GM21360 (cell line): ENCODE measurements around the gene TCF7.
A peak's percentile ranks its signal among the peaks of the same experiment; 100 is the strongest.

Experiments
- ATAC-seq: cut with Tn5 transposase; IDR thresholded peaks from one replicate; pipeline ENCODE4 v1.9.1; 2021; ENCODE audit warnings: mild to moderate bottlenecking, moderate library complexity; ENCODE audit not compliant: unreplicated experiment

TCF7 gene

DNA sequence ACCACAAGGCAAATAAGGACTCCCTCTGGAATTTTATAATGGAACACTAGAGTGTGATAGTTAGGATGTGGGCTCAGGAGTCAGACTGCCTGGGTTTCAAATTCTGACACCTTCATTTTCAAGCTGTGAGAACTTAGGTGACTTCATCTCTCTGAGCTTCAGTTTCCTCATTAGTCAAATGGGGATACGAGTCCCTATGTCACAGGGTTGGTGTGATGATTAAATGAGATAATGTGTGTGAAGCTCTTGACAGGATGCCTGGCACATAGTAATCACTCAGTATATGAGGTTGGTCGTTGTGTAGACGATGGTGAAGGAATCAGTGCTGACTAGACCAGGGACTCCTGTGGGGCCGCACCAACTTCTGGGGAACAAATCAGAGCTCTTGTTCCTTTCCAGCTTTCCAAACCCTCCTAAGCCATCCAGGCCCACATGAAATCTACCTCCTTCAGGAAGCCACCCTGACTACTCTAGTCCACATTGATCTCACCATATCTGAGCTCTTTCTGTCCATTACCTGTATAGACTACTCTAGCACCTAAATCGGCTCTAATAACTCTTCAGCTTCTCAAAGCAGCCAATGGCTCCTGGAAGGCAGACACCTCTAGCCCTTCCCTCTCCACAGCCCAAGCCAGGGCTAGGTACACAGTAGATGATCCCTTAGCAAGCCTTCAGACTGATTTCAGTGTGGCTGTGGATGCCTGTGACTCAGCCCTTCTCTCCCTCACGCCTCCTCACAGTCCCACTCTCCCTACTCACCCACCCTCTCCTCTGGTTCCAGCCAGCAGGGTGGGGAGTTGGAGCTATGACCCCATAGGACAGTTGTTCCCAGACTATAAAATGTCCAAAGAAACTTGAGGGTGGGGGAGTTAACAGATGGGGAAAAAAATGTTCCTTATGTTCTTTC lies 2.5 kb upstream of the TCF7 start:
- ATAC-seq = no peak

DNA sequence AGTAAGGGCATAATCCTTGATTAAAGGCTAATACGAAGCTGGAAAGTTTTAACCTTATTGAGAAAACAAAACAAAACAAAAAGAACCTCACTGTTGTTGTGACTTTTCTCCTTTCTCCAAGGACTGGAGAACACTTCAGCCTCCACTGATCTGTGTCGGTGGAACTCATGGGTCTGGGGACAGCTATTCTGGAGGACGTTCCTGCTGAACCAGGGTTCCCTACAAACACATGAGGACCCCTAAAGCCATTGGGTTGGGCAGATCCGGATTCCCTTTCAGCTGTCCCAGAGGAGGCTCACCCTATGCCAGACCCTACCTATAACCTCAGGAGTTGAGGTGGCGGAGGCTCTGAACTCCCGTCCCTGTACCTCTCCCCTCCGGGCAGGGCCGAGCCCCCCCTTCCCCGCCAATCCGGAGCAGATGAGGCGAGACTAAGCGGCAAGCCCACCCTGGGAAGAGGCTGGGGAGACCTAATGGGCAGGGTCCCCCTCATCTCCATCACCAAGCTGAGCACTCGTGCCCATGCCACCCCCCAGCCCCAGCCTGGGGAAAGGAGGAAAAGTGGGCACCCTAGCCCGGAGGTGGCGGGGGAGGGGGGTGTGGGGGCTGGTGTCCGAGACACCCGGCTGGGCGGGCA lies 1.6 kb upstream of the TCF7 start:
- no peak for ATAC-seq

DNA sequence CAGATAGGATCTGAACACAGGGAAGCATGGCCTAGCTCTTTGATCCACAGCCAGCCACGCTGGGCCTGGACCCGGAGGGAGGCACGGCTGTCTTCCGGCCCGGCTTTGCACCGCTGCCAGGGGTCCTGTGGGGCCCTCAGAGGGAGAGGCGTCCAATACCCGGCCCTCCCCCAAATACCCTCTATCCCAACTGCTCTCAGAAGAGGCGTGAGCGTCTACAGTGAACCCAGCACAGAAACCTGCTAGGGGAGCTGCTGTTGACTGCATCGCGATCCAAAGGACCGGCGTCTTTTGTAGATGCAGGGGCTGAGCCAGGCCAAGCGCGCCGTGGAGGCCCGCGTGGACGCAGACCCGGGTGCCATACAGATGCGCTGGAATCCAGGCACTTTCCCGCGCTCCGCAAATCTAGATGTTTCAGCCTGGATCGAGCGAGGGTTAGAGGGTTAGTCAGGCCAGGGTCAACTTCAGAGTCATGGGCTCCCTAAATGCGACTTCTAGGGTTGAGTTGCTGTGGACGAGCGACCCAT lies 1.1 kb upstream of the TCF7 start:
- no peak for ATAC-seq

DNA sequence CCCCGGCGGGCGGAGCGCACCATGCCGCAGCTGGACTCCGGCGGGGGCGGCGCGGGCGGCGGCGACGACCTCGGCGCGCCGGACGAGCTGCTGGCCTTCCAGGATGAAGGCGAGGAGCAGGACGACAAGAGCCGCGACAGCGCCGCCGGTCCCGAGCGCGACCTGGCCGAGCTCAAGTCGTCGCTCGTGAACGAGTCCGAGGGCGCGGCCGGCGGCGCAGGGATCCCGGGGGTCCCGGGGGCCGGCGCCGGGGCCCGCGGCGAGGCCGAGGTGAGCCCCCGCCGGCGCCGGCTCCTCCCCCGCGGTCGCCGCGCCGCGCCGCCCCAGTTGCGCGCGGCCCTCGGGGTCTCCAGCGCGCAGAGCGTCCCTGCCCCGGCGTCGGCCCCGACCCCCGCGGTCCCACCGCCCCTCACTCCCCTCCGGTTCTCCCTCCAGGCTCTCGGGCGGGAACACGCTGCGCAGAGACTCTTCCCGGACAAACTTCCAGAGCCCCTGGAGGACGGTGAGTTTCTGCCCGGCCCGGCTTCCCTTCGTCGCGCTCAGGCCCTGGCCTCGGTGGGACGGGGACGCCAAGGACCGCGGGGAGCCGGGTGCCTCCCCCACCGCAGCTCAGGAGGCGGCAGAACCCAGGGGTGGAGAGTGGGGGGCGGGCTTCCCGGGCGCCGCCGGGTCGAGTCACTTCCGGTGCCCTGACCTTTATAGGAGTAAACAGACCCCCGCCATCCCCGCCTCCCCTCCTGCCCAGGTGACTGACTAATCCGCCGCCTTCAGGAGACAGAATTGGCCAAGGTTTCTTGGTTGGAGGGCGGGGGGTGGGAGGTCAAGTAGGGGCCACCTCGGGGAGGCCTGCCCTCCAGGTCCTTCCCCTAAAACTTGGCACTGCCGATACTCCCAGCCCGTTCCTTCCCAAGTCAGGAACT lies 665 bp downstream of the TCF7 start:
- ATAC-seq = peak; percentile 18

DNA sequence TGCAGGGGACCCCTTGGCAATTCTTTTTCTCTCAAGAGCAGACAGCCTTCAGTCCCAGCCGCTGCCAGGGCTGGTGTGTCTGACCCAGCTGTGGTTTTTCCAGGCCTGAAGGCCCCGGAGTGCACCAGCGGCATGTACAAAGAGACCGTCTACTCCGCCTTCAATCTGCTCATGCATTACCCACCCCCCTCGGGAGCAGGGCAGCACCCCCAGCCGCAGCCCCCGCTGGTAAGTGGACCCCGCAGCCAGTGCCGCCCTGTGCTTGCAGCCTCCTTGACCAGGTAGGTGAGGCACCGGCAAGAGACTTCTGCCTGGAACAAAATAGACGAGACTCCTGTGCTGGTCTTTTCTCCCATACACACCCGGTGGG lies 1.3 kb downstream of the TCF7 start:
- no peak for ATAC-seq

DNA sequence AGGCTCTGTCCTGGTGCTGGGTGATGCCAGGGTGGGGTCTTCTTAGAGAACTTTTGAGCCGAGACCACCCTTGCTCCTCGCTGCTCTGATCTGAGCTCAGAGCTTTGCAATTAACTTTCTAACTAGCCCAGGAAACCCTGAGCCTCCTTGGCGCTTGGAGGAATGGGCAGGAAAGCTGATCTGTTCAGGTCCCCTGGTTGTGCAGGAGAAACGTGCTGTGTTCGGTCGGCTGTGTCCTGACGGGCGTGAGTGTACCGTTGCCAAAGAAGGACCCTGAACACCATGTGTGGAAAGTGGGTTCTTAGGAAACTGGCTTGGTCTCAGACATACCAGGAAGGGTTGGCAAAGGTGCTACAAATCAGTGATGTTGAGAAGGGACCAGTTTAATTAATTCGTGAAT lies 1.8 kb downstream of the TCF7 start:
- no peak for ATAC-seq

DNA sequence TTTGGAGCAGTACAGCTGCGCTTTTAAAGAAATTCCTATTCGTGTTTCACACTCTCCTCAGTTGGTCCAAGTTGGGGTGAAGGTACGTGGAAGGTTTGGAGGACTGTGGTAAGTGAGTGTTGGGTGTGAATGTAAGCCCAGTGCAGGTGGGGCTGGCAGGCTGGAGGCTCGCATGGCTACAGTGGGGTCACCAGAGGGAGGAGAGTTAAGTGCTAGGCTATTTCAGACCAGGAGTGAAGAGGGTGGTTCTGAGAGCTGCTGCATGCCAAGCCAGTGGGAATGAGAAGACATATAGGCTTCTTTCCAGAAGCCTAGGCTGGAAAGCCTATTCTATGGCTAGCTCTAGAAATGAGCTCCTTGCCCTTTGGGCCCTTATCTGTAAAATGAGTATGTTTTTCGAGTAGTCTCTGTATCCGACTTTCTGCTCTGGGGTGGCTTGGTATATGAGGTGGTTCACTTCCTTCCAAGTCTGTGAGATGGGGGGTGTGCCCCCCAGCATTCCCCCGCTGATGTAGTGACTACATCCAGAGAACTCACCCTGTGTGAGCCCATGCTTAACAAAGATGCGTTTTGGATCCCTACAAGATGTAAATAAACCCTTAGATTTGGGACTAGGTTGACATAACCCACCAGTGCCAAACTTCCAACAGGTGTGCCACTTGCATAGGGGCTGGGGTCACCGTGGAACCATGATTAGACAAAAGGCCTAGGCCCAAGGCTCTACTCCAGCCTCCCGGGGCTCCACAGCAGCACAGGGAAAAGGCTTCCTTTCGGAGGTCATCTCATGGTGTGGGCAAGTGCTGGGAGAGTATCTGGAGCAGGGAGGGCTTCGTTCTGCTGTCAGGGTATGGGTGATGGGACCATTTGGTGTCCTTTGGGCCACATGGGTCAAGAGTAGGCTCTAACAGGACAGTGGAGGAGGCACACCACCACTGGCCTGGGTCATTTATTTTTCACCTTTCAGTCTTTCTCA lies 2.6 kb downstream of the TCF7 start:
- ATAC-seq = no peak

DNA sequence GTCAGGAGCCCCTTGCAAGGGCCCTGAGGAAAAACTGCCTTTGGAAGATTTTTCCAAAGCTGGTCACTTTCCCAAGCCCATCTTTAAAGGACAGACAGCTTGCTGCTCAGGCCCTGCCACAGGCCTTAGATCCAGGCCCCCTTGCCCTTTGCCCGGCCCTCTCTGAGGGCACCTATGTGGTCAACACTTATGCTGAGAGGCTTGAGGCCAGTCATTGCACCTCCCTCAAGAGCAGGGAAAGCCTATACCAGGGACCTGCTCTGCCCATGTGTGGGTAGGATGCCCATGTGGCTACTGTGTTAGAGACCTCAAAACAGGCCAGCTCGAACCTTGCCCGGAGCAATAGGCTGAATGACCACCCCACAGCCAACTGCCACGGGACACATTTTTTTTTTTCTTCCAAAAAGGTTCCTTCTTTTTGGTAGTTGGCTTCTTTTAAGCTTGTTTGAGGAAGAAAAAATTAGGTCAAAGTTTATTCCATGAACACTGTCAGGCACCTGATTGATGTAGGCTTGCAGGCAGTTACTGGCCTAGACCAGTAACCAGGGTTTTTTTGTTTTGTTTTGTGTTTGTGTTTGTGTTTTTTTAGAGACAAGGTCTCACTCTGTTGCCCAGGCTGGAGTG lies 3.8 kb downstream of the TCF7 start:
- ATAC-seq = no peak

DNA sequence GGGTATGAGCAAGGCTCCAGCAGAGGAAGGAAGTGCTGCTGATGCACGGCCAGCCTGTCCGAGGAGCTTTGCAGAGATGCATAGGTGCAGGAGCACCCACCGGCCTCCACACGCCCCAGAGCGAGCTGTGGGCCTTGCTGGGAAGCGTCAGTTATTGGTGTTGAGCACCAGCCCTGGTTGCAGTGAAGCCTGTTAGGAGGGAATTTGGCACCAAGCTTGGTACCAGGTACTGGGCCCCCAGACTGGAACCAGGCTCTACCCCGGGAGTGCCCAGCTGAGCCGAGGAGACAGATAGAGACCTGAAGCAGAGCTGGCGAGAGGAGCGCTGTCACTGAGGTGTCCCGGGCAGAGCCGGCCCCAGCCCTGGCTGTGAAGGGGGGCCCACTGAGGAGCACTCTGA lies 5.2 kb downstream of the TCF7 start:
- no peak for ATAC-seq

DNA sequence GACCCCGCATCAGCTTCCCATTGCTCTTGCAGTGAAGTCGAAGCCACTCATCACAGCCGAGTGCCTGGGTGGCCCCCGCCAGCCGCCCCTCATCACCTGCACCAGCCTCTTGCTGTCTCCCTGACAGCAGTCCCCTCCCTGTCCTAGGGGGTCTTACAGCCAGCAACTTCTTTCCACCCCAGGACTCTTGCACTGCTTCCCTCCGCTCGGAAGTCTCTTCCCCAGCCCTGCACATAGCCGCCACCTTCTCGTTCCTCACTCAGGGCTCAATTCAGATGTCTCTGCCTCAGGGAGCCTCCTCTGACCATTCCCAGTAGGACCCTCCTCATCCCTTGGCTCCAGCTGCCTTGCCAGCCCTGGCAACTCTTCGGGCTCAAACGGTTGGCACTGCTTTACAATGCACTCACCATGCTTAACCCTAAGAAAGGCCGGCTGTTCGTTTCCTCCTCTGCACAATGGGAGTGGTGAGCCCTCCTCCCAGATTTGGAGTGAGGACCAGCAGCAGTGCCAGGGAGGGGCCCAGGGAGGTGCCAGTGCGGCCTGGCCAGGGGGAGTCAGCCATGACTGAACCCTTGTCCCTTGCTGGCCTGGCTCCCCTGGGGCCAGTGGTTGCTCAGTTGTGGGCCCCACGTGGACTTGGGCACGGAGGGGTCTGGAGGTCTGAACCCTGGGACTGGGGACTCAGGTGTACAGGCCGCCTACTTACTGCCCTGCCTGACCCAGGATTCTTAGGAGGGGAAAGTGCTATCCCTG lies 6.1 kb downstream of the TCF7 start:
- ATAC-seq = no peak

DNA sequence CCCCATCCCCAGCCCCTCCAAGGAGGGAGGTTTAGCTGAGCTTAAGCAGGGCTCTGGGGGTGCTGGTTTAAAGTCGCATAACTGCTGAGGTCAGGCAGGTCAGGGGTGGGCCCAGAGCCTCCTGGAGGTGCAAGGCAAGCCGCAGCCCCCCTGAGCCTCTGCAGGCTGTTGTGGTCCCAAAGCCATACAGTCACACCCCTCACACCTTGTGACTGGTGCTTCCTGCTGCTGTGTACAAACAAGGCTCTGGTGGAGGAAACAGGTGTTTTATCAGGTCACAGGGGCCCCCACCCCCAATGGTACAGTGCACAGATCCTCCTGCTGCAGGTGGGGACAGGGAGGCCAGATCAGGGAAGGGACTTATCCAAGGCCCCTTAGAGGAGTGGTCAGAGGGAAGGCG lies 8.0 kb downstream of the TCF7 start:
- no peak for ATAC-seq

DNA sequence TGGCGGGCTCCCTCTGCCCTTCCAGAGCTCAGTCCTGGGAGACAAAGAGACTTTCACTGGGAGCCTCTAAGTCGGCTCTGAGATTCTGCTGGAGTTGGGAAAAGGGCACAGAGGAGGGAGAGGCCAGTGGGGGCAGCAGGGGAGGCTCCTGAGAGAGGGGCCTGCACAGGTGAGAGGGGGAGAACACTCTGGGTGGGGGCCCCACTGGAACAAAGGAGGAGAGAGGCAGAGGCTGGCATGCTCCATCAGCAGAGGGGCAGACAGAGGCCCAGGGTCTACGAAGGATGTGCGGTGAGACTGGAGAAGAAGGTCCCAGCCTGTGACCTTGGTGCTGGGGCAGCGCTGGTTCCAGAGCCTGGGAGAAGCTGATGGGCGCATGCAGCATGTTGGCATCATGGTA lies 8.9 kb downstream of the TCF7 start:
- no peak for ATAC-seq

DNA sequence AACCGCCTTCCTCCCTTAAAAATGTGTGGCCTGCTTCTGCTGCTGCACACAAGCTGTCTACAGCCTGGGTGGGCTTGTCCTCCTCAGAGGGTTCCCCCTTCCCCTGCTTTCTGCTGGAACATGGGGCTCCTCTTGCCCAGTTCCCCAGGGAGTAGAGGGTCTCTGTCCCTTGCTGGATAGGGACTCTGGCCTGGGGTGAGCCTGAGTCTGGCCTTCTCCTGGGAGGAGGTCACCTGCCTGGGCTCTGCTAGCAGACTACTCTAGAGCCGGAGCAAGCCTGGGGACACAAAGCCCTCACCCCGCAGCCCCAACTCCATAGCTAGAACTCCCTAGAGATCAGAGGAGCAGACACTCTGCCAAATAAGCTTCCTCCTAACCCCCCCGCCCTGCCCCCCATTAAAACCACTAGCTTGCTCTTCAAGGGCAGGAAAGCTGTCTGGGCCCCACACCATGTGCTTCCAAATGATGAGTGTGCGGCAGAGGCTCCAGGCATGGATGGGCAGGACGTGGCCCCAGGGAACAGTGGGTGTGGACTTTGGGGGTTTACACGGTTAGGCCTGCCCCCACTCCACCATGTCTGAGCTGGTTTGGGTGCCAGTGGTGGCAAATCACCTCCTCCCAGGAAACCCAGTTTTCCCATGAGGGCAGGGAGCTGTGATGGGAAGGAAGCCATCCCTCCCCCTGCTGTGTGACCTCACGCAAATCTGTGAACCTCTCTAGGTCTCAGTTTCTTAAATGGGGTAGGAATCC lies 10.0 kb downstream of the TCF7 start:
- no peak for ATAC-seq

DNA sequence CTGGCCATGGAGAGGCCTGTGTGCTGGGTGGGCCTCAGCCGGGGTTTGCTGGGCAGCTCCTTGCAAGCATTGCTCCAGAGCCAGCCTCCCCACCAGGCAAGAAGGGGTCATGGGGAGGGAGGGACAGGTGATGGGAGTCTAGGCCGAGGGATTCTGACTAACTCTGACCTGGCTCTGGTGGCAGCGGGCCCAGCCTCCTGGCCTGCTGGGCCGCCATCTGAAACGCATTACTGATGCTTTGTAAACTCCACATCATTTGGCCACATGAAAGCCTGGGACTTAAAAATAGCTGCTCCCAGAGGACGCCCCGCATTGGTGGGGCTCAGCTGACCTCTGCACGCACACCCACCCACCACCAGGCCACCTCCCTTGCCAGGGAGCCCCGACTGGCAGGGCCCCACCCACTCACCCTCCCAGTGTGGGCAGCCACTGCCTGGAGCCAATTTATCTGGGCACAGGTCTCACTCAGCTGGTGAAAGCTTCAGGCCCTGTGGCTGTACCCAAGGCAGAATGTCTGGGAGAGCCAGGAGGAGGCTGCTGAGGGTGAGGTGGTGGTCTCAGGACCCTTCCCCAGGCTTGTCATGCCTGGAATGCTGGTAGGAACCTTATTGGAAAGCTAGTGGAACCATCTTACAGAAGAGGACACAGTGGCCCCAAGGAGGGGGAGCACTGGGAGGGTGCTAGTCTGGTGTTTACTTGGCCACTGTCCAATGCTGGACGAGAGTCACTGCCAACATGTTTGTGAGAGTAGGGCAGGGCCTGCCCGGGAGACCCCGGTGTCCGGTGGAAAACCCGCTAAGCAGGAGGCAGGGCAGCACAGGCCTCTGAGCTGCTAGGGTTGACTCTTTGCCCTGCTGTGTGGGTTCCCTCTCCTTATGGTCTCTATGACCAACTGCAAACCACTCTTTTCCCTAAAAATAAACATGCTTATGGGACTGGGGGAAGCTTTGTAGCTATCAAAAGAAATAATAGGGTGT lies 10.8 kb downstream of the TCF7 start:
- ATAC-seq = no peak

DNA sequence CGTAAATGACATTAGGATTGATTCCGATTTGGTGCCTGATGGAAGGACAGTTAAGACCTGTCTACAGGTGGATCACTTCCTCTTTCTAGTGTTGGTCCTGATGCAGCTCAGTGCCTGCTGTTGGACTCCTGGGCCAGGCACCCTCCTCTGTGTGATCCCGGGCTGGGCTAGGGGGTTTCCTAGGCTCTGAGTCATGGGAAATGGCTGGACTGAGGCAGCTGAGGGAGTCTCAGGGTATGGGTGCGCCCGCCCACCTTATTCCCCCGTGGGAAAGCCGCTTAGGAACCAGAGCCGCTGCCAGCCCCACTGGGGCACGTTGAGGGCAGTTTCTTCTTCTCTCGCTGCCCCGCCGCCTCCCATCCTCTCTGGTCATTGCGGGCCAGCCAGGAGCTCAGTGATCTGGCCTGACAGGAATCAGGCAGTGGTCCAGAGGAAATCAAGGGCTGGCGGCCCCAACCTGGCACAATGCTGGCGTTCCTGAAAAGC lies 12.9 kb downstream of the TCF7 start:
- peak; percentile 65 for ATAC-seq

DNA sequence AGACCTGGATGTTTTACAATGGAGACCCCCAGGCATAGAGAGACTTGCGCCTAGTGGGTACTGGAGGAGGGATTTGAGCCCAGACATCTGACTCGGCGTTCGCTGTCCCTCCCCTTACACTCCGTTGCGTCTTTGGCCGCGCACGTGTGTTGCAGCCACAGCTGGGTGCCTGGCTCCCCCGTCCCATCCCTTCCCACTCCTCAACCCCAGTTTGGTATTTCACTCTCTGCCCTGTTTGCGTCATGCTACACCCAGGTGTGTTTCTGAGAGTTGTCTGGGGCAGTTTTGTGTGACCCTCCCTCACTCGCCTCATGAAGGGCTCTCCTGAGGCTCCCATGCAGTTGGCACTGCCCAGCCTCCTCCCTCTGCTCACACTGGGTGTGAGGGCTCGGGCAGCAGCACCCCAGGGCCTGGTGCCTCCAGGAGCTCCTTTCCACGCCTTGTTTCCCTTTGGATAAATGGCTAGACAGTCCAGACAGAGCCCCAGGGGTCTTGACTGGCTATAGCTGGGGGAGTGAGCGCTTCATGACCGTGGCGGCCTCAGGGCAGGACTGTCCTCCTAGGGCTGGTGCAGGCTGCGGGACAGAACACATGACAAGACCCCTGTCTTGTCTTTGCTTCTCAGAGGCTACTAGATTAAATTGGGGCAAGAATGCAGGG lies 13.6 kb downstream of the TCF7 start:
- no peak for ATAC-seq
